K562 (cell line): Measurements from ENCODE around the gene PPP1R3E. TPM values are rescaled to one million over a fixed set of nuclear protein-coding genes. Genes with fewer than 3 reads are reported as not detected.
"Not testable (repeated sequence)": the region's sequence is repeated elsewhere in the genome, so short reads cannot be mapped to it uniquely, and the experiment has no call there.

Experiments
- ATAC-seq: fragments of 200-7000 bp; cut with Tn5 transposase; 3 replicates; pipeline ENCODE4 v1.9.1; 2020; ENCODE audit warnings: moderate library complexity
- BruUV-seq: library from RNA; stranded (reverse); fragments of 400-500 nt; replicated peaks from 2 replicates; lab custom pipeline; 2021; lab: Mats Ljungman, UMichigan
- CTCF ChIA-PET: fragments of 300-600 bp; formaldehyde crosslinking; extraction: SDS; loops from one replicate; lab custom pipeline; 2021; ENCODE audit warnings: low intra/inter-chr PET ratio; lab: Yijun Ruan, JAX
- POLR2A ChIA-PET: fragments of 300-600, 350-650 bp; sonication (Branson Sonifier 250); formaldehyde crosslinking; extraction: SDS; loops from one replicate; lab custom pipeline; 2021; ENCODE audit warnings: antibody characterized with exemption, inconsistent platforms; lab: Yijun Ruan, JAX
- DNase-seq, 4 experiments: peaks; one replicate each; pipeline versions ENCODE4 v3.0.0 to v3.0.0-alpha.2; 2011 to 2018; ENCODE audit warnings: low spot score in 3 of 4, mixed read lengths in 3 of 4; ENCODE audit errors: extremely low read depth in 1 of 4
- FAIRE-seq: peaks from 2 replicates; lab custom pipeline; 2011; peaks lifted over from hg19 to GRCh38; lab: Jason Lieb, UNC
- H2AFZ ChIP-seq: 2 replicates; pipeline ENCODE4 v1.6.0; 2011; ENCODE audit warnings: low read depth, low read length, control low read depth, inconsistent platforms
- H3K27ac ChIP-seq: fragments of 200-600 bp; 3 replicates; pipeline ENCODE4 v1.8.0; 2011; ENCODE audit warnings: low read depth, mild to moderate bottlenecking, control low read depth, inconsistent platforms, low read length, moderate library complexity, mixed read lengths; ENCODE audit errors: extremely low read depth
- H3K27me3 ChIP-seq, 2 experiments: fragments of 300-600 bp in 1 of 2; 2 replicates in 1 of 2; 3 replicates in 1 of 2; pipeline versions ENCODE4 v1.6.0 to v1.8.0; 2011; ENCODE audit warnings: inconsistent platforms in 2 of 2, low read length in 2 of 2, mild to moderate bottlenecking in 1 of 2, mixed read lengths in 1 of 2, moderate library complexity in 1 of 2; ENCODE audit not compliant: control insufficient read depth in 2 of 2, insufficient read depth in 2 of 2
- H3K36me3 ChIP-seq: fragments of 300-600 bp; 3 replicates; pipeline ENCODE4 v1.8.0; 2011; ENCODE audit warnings: mild to moderate bottlenecking, low read length, inconsistent platforms; ENCODE audit not compliant: control insufficient read depth, insufficient read depth
- H3K4me1 ChIP-seq, 2 experiments: fragments of 200-600 bp in 1 of 2; replicated peaks in 1 of 2; 2 replicates in 1 of 2; 3 replicates in 1 of 2; pipeline versions ENCODE4 v1.5.1 to v1.8.0; 2011; ENCODE audit warnings: inconsistent platforms in 2 of 2, low read length in 2 of 2, mild to moderate bottlenecking in 1 of 2, mixed read lengths in 1 of 2, moderate library complexity in 1 of 2; ENCODE audit not compliant: control insufficient read depth in 2 of 2, insufficient read depth in 2 of 2
- H3K4me2 ChIP-seq: 2 replicates; pipeline ENCODE4 v1.6.1; 2011; ENCODE audit warnings: low read length, control low read depth, inconsistent platforms, mixed read lengths; ENCODE audit not compliant: insufficient read depth
- H3K4me3 ChIP-seq: fragments of 200-600 bp; sonication (generic), shearing (Covaris generic); 2 replicates; pipeline ENCODE4 v1.5.1; 2016; ENCODE audit warnings: control low read depth, inconsistent platforms
- H3K79me2 ChIP-seq: fragments of 200-600 bp; 3 replicates; pipeline ENCODE4 v1.8.0; 2011; ENCODE audit warnings: low read length, inconsistent platforms; ENCODE audit not compliant: control insufficient read depth, insufficient read depth
- H3K9ac ChIP-seq, 2 experiments: 2 replicates each; pipeline versions ENCODE4 v1.6.0 to v1.6.1; 2011; ENCODE audit warnings: low read depth in 2 of 2, low read length in 2 of 2, control low read depth in 1 of 2, inconsistent platforms in 1 of 2, mild to moderate bottlenecking in 1 of 2, mixed read lengths in 1 of 2; ENCODE audit not compliant: insufficient read depth in 1 of 2
- H3K9me1 ChIP-seq: one replicate; pipeline ENCODE4 v1.6.0; 2011; ENCODE audit warnings: inconsistent platforms, mild to moderate bottlenecking, low read length, moderate library complexity; ENCODE audit not compliant: control insufficient read depth, insufficient read depth
- H3K9me3 ChIP-seq: replicated peaks from 2 replicates; pipeline ENCODE4 v1.5.1; 2011; ENCODE audit warnings: low read depth, low read length, inconsistent platforms; ENCODE audit not compliant: control insufficient read depth, insufficient read depth
- H4K20me1 ChIP-seq: replicated peaks from 2 replicates; pipeline ENCODE4 v1.6.1; 2011; ENCODE audit warnings: low read length, inconsistent platforms, mixed read lengths; ENCODE audit not compliant: control insufficient read depth, insufficient read depth
- CEBPB ChIP-seq: fragments of 450-650 bp; IDR thresholded peaks from 2 replicates; pipeline ENCODE4 v1.6.1; 2016; ENCODE audit warnings: missing genetic modification characterization, missing compliant biosample characterization
- KHSRP ChIP-seq: fragments of 450-650 bp; IDR thresholded peaks from 2 replicates; pipeline ENCODE4 v1.6.1; 2017
- L3MBTL2 ChIP-seq: fragments of 450-650 bp; IDR thresholded peaks from 2 replicates; pipeline ENCODE4 v1.6.1; 2016; ENCODE audit warnings: mild to moderate bottlenecking, moderate library complexity
- POLR3G ChIP-seq: IDR thresholded peaks from 2 replicates; pipeline ENCODE4 v1.6.1; 2011; ENCODE audit not compliant: insufficient read length, insufficient replicate concordance; ENCODE audit errors: extremely low read depth
- RBM39 ChIP-seq: fragments of 200-400 bp; formaldehyde crosslinking; optimal IDR thresholded peaks from 2 replicates; pipeline ENCODE3; 2018; ENCODE audit warnings: low read depth, low read length
- SPI1 ChIP-seq: IDR thresholded peaks from 2 replicates; pipeline ENCODE4 v1.6.1; 2011; ENCODE audit warnings: low read depth, low read length, control low read depth, borderline replicate concordance
- ZFP36 ChIP-seq: fragments of 150-350 bp; IDR thresholded peaks from 2 replicates; pipeline ENCODE4 v1.6.1; 2018; ENCODE audit warnings: low read length, low read depth; ENCODE audit not compliant: partially characterized antibody
- ZNF507 ChIP-seq: conservative IDR thresholded peaks from 2 replicates; pipeline ENCODE4 v1.6.1; 2017; ENCODE audit warnings: missing genetic modification characterization, missing compliant biosample characterization
- ZNF57 ChIP-seq: fragments of 450-650 bp; formaldehyde crosslinking; IDR thresholded peaks from 2 replicates; pipeline ENCODE4 v1.4.0; 2020; ENCODE audit warnings: mild to moderate bottlenecking, moderate library complexity
- ZNF717 ChIP-seq: fragments of 250-450 bp; sonication (Bioruptor Pico); IDR thresholded peaks from 2 replicates; pipeline ENCODE4 v1.5.0; 2021
- ZNF75A ChIP-seq: fragments of 450-650 bp; formaldehyde crosslinking; IDR thresholded peaks from 2 replicates; pipeline ENCODE4 v1.4.0; 2020; ENCODE audit warnings: mild to moderate bottlenecking
- WGBS: fragments of 100-300 bp; shearing (Covaris generic); methylation state at CpG from one replicate; pipeline ENCODE4 v1.1.6; 2016; ENCODE audit warnings: low coverage, mixed read lengths; ENCODE audit not compliant: insufficient coverage; ENCODE audit errors: missing lambda C conversion rate; 5-methylcytosine and 5-hydroxymethylcytosine counted together
- in situ Hi-C: fragments of 300-500 bp; cut with MboI; formaldehyde crosslinking; loops from 4 replicates; pipeline ENCODE4 v1.15.0; 2018; ENCODE audit warnings: inconsistent platforms, mixed read lengths
- intact Hi-C: fragments of 100-400 bp; cut with micrococcal nuclease; formaldehyde crosslinking; loops from 2 replicates; pipeline ENCODE4 v1.14.2; 2022
- polyA plus RNA-seq, 8 experiments: library from polyadenylated mRNA; depleted of rRNA in 4 of 8; stranded (reverse) in 5 of 8; unstranded in 3 of 8; fragments of >200 nt; fragmentation: Nextera tagmentation in 2 of 8; fragmentation: Illumina TruSeq in 1 of 8; extraction: Ambion mirVana in 2 of 8; extraction: Trizol in 1 of 8; gene quantifications; 2 replicates each; pipeline versions ENCODE4 v1.2.1 to v1.2.3, GENCODE V29; 2011 to 2014; ENCODE audit warnings: inconsistent platforms in 1 of 8, missing spikeins in 1 of 8
- total RNA-seq, 7 experiments: library from RNA; depleted of rRNA in 6 of 7; stranded (reverse); fragments of >200 nt in 6 of 7; fragmentation: Illumina TruSeq in 2 of 7; extraction: Trizol in 2 of 7; gene quantifications; 2 replicates each; pipeline versions ENCODE4 v1.2.1 to v1.2.3, GENCODE V29; 2011 to 2021; ENCODE audit warnings: low replicate concordance in 1 of 7
- TF ChIP-seq, protein P1 (sequence below): fragments of 250-450 bp; sonication (Bioruptor Pico); IDR thresholded peaks from 2 replicates; pipeline ENCODE4 v1.8.0; 2022; ENCODE audit warnings: moderate library complexity, mild to moderate bottlenecking, inconsistent platforms
- TF ChIP-seq, protein P2 (sequence below): fragments of 450-650 bp; IDR thresholded peaks from 2 replicates; pipeline ENCODE4 v1.6.1; 2017; ENCODE audit warnings: antibody characterized with exemption

Gene PPP1R3E
- total and polyA plus RNA-seq, 9 of the 15 experiments (the other 6 are each of a cell fraction or from before 2014, with no cell fraction given): 3.2 to 18.4 (median 7.6) TPM

DNA sequence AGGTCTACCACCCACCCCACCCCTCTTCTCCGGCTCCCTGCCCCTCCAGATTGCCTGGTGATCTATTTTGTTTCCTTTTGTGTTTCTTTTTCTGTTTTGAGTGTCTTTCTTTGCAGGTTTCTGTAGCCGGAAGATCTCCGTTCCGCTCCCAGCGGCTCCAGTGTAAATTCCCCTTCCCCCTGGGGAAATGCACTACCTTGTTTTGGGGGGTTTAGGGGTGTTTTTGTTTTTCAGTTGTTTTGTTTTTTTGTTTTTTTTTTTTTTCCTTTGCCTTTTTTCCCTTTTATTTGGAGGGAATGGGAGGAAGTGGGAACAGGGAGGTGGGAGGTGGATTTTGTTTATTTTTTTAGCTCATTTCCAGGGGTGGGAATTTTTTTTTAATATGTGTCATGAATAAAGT, 23.1 kb upstream of the PPP1R3E start:
- FAIRE-seq, DNase-seq, ATAC-seq, H3K4me1 ChIP-seq, H3K27me3 ChIP-seq, H3K9ac ChIP-seq, H3K9me1 ChIP-seq, H3K4me3 ChIP-seq, CTCF ChIA-PET, H2AFZ ChIP-seq, H3K4me2 ChIP-seq, H4K20me1 ChIP-seq, in situ Hi-C loops, BruUV-seq, H3K27ac ChIP-seq, H3K9me3 ChIP-seq: not testable (repeated sequence)
- peaks cover 29% of the 10 kb centered on the region for H3K79me2 ChIP-seq
- H3K36me3 ChIP-seq: peaks cover 43% of the 10 kb centered on the region; the same call in 2 of the 3 replicates
- POLR2A ChIA-PET: interaction anchor here (0.6 to 1.6 kb wide), 8 partner anchors 20 to 565 kb away, joined by 3 to 11 read pairs (median 3); partner anchors contain the start of gene OXA1L
- 95% methylated on average over 3 of the region's 5 CpGs for WGBS
- intact Hi-C loops: loop anchor here (5.0 to 10.0 kb wide), 3 partner anchors 129 to 558 kb away; partner anchors contain the start of genes OXA1L, THTPA and ZFHX2

DNA sequence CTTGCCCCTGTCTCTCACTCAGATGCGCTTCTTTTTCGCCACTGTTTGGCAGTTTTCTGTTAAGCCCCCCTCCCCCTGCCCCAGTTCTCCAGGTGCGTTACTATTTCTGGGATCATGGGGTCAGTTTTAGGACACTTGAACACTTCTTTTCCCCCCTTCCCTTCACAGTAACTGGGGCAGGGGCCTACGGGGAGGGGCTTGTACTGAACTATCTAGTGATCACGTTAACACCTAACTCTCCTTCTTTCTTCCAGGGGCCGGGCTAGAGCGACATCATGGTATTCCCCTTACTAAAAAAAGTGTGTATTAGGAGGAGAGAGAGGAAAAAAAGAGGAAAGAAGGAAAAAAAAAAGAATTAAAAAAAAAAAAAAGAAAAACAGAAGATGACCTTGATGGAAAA, 22.3 kb upstream of the PPP1R3E start:
- Histone ChIP-seq H3K9ac (no peak overlapping the region), H3K27ac (no peak overlapping the region), H4K20me1 (no peaks in the 10 kb centered on the region; the same call in 1 of the 2 replicates), H3K4me1 (peaks cover 10 to 15% of the 10 kb centered on the region in 2 experiments; a peak in 4 of 5 replicates), H3K79me2 (peaks cover 33% of the 10 kb centered on the region), H3K4me3 (no peak overlapping the region), H3K9me3 (no peaks in the 10 kb centered on the region), H3K27me3 (no peaks in the 10 kb centered on the region), H3K9me1 (no peaks in the 10 kb centered on the region), H3K4me2 (no peak overlapping the region), H2AFZ (no peak overlapping the region), H3K36me3 (peaks cover 49% of the 10 kb centered on the region; the same call in 2 of the 3 replicates)
- DNase-seq (no peak), FAIRE-seq (no peak), ATAC-seq (no peak)
- WGBS: 80% methylated on average over 4 of the region's 7 CpGs
- BruUV-seq: no TSS peak
- CTCF ChIA-PET: no interaction called here
- in situ Hi-C loops (no loop called here), intact Hi-C loops (loop anchor here (5.0 to 10.0 kb wide), 3 partner anchors 130 to 558 kb away; partner anchors contain the start of genes OXA1L, THTPA and ZFHX2)
- POLR2A ChIA-PET: no interaction called here
- TF ChIP-seq, protein P1, sequence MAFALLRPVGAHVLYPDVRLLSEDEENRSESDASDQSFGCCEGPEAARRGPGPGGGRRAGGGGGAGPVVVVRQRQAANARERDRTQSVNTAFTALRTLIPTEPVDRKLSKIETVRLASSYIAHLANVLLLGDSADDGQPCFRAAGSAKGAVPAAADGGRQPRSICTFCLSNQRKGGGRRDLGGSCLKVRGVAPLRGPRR (CRISPR knock-in tag): no peak
- TF ChIP-seq RBM39 (no peak), ZNF75A (no peak), ZNF717 (CRISPR knock-in tag) (no peak), CEBPB (tag) (no peak), ZNF507 (tag) (no peak), L3MBTL2 (no peak), ZFP36 (no peak), ZNF57 (CRISPR knock-in tag) (no peak), SPI1 (no peak), POLR3G (no peak), KHSRP (no peak)
- TF ChIP-seq, protein P2, sequence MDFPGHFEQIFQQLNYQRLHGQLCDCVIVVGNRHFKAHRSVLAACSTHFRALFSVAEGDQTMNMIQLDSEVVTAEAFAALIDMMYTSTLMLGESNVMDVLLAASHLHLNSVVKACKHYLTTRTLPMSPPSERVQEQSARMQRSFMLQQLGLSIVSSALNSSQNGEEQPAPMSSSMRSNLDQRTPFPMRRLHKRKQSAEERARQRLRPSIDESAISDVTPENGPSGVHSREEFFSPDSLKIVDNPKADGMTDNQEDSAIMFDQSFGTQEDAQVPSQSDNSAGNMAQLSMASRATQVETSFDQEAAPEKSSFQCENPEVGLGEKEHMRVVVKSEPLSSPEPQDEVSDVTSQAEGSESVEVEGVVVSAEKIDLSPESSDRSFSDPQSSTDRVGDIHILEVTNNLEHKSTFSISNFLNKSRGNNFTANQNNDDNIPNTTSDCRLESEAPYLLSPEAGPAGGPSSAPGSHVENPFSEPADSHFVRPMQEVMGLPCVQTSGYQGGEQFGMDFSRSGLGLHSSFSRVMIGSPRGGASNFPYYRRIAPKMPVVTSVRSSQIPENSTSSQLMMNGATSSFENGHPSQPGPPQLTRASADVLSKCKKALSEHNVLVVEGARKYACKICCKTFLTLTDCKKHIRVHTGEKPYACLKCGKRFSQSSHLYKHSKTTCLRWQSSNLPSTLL: no peak
